ENCODE measurements around the gene ASAP2. TPM values are rescaled to one million over a fixed set of nuclear protein-coding genes. Genes with fewer than 3 reads are reported as not detected.

Gene ASAP2
- total and polyA plus RNA-seq, 8 donors: 21.1 to 41.8 (median 35.1) TPM

DNA sequence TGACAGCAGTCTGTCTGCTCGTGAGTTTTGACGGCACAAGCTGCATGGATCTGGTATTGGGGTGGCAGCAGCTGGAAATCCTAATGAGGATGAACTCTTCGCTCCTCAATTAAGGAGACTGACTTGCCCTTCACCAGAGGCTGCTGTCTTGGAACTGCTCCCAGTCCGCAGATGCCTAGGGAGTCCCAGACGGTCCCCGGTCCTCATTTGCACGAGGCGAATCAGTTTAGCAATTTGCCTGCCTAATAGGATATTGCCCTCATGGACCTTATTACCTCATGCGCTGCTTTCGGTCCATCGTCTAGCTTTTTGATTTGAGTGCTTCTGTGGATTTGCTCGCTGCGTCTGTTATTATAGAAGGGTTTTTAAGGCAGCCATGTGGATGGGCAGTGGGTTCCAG, 40.6 kb downstream of the ASAP2 start:
- ATAC-seq (no peak), DNase-seq (no peak)
- TF ChIP-seq, protein P1, sequence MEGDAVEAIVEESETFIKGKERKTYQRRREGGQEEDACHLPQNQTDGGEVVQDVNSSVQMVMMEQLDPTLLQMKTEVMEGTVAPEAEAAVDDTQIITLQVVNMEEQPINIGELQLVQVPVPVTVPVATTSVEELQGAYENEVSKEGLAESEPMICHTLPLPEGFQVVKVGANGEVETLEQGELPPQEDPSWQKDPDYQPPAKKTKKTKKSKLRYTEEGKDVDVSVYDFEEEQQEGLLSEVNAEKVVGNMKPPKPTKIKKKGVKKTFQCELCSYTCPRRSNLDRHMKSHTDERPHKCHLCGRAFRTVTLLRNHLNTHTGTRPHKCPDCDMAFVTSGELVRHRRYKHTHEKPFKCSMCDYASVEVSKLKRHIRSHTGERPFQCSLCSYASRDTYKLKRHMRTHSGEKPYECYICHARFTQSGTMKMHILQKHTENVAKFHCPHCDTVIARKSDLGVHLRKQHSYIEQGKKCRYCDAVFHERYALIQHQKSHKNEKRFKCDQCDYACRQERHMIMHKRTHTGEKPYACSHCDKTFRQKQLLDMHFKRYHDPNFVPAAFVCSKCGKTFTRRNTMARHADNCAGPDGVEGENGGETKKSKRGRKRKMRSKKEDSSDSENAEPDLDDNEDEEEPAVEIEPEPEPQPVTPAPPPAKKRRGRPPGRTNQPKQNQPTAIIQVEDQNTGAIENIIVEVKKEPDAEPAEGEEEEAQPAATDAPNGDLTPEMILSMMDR (IDR thresholded peaks at IDR 0.05): no peak
- Histone ChIP-seq H3K4me3 (no peak overlapping the region), H3K27me3 (no peaks in the 10 kb centered on the region), H3K9me3 (no peaks in the 10 kb centered on the region), H3K36me3 (no peaks in the 10 kb centered on the region), H3K4me1 (peaks cover 8 to 36% of the 10 kb centered on the region in 2 donors), H3K27ac (no peak overlapping the region)
- intact Hi-C loops (cut with DNase I): no loop called here

DNA sequence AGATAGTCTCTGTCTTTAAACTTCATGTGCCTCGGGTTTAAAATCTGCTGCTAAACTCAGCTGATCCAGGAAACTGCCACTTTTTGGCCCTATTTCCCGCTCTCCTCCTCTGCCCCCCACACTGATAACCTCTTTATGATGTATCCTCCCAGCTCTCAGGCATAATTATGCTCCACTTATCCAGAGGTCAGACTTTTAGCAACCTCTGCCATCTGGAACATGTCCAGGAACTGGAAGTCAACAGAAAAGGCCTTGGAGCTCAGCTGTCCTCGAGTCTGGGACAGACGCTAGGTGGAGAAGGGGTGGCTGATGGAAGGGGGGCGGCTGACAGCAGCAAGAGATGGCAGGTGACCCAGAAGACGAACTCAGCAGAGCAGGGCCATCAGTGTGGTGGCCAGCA, 41.2 kb downstream of the ASAP2 start:
- DNase-seq (peak in 1 of 4 donors; percentile 49), ATAC-seq (peak; percentile 41)
- TF ChIP-seq, protein P1 (IDR thresholded peaks at IDR 0.05): no peak
- H3K36me3 ChIP-seq: no peaks in the 10 kb centered on the region
- H3K9me3 ChIP-seq: no peaks in the 10 kb centered on the region
- intact Hi-C loops (cut with DNase I): no loop called here
- H3K27ac ChIP-seq: no peak overlapping the region
- H3K27me3 ChIP-seq: no peaks in the 10 kb centered on the region
- no peak overlapping the region for H3K4me3 ChIP-seq
- peaks cover 10 to 37% of the 10 kb centered on the region in 2 donors for H3K4me1 ChIP-seq

DNA sequence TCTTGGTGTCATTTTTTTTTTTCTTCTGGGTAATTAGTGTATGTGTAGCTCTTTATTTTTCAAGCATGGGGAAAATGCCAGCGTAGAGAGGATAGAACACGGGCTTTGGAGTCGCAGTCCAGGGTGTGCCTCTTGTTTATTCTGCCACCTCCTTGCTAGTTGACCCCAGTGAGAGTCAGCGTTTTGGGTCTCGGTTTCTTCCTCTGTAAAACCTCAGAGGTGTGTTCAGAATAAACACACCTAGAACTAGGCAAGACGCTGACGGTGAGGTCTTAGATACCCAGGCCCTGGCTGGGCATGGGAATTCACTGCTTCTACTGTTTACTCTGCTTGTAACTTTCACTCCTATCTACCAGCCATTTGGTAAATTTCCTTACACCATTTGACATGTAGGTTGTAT, 41.8 kb downstream of the ASAP2 start:
- Histone ChIP-seq H3K27ac (no peak overlapping the region), H3K4me3 (no peak overlapping the region), H3K27me3 (no peaks in the 10 kb centered on the region), H3K4me1 (peaks cover 10 to 37% of the 10 kb centered on the region in 2 donors), H3K9me3 (no peaks in the 10 kb centered on the region), H3K36me3 (no peaks in the 10 kb centered on the region)
- intact Hi-C loops (cut with DNase I): no loop called here
- ATAC-seq: no peak
- TF ChIP-seq, protein P1 (IDR thresholded peaks at IDR 0.05): no peak
- no peak for DNase-seq

DNA sequence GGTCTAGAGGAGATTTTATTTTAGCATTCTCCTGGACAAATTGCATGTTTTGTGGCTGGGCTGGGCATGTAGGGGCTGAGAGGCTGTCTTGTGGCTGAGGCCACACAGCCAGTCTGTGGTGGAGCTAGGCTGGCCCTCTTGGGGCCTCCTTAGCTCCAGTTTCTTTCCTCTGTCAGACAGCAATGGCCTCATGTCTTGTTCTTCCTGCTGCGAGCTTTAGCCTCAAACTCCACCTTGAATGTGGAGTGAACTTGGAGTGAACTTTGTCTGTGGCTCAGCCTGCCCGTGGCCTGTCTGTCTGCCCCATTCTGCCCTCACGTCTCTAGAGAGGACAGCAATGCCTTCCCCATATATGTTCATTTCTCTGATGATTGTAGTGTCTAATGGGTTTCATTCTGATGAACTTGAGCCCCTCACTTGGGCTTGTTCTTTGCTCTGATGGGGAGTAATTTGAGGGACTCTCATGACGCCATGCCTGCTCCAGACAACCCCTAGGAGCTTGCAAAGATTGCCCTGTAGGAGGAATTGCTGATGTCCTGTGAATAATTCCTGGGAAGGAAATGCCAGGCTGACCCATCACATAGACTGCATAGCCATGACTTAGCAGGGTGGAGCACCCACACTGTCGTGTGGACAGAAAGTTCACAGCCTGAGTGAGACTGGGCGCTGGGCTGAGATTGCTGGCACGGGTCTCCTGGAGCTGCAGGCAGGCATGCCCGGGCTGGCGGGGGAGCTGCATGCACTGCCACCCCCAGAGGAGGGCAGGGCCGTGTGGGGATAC, 42.6 kb downstream of the ASAP2 start:
- Histone ChIP-seq H3K36me3 (no peaks in the 10 kb centered on the region), H3K27ac (peak overlapping the region in 1 of 2 donors; percentile 37), H3K4me1 (peaks cover 10 to 37% of the 10 kb centered on the region in 2 donors), H3K4me3 (no peak overlapping the region), H3K9me3 (no peaks in the 10 kb centered on the region), H3K27me3 (no peaks in the 10 kb centered on the region)
- ATAC-seq (peak; percentile 12), DNase-seq (no peak)
- TF ChIP-seq, protein P1 (IDR thresholded peaks at IDR 0.05): no peak
- intact Hi-C loops (cut with DNase I): no loop called here

DNA sequence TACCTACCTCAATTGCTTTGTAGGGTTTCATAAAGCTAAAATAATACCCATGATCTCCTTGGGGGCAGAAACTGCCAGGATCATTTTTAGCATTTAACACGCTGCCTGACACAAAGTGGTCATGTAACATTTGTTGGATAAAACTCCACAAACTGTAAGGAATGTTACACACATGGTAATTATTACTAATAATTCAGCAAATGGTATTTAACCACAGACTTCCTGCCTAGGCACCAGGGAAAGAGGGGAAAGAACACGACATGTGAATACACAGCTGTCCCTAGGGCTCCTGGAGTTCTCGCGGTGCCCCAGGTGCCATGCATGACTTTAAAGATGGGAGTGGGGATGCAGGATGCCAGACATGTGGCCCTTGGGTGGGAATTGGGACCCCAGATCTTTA, 43.5 kb downstream of the ASAP2 start:
- Histone ChIP-seq H3K27me3 (no peaks in the 10 kb centered on the region), H3K4me3 (no peak overlapping the region), H3K36me3 (no peaks in the 10 kb centered on the region), H3K4me1 (peaks cover 10 to 37% of the 10 kb centered on the region in 2 donors), H3K27ac (no peak overlapping the region), H3K9me3 (no peaks in the 10 kb centered on the region)
- intact Hi-C loops (cut with DNase I): no loop called here
- DNase-seq: no peak
- TF ChIP-seq, protein P1 (IDR thresholded peaks at IDR 0.05): no peak
- no peak for ATAC-seq

Data from left lung (tissue), 10 donors.